Activated CD4-positive, alpha-beta T cell treated with anti-CD3 and anti-CD28 coated beads, Interleukin-2, Interleukin-6, amounts not matched to agents 100 ng/mL and 50 ng/mL, durations not matched to agents 16 hours and 8 hours (primary cell): ENCODE data around the gene RSF1.
A peak's percentile ranks its signal among the peaks of the same experiment; 100 is the strongest.
"Not testable (repeated sequence)": the region's sequence is repeated elsewhere in the genome, so short reads cannot be mapped to it uniquely, and the experiment has no call there.

Experiments used
- DNase-seq: peaks from one replicate; pipeline ENCODE4 v3.0.0-alpha.2; 2020

The RSF1 gene

DNA sequence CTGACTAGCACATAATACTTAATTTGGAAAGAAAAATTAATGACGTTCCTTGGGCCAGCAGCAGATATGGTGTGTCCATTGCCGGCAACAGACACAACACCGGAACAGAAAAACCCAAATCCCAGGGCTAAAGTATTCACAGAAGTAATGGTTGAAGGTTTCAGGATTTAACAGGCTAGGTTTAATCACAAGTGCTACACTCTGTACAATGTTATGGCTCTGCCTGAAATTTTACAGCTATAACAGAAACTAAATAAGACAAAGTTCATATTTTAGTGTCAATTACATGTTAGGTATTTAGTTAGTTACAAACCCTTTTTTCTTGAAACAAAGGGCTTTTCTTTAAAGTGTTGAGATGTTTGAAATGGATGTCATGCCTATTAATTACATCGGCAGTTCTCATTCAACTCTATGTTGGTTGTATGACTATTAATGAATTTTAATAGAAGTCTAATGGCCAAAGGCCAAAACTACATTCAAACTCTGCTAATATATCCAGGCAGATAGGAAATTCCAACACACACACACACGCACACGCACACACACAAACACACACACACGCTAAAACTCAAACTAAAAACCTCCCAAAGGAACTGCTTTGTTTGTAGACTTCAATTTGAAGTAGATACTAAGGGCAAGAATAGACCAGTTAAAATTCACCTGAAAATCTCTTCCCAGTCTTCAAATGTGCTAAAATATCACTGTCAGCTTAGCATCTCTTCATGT lies 155.1 kb downstream of the RSF1 start:
- no peak for DNase-seq

DNA sequence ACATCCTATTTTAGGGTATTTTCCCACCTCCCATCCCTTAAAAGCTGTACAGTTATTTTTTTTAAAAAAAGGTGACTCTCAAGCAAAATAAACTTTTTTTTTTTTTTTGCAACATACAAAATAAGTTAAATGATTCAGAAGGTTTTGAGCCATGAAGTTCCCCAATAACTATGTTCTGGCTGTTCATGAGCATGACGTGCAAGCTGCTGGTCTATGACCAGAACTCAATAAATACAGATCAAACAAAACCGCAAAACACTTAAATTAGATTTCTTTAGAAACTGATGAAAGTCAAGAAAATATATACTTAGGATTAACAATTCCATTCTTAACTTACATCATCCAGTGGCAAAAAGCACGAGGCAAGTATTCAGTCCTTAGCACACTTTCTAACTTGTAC lies 158.9 kb downstream of the RSF1 start:
- no peak for DNase-seq

DNA sequence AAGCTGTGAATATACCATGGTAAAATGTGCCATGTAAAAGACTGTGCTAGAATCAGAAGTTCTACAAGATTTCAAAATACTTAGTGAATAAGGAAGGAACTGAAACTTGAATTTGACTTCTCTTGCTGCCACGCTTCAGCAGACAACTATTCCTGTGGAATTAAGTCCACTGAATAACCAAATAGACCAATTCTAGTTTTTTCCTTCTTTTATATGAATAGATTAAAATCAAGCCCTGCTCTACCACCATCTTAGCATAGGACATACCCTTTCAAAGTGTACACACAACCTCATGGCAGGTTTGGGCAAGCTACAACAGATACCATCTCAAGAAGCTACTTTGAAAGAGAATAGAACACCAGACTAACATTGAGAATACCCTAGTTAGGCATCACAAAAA lies 159.6 kb downstream of the RSF1 start:
- DNase-seq, result no peak

DNA sequence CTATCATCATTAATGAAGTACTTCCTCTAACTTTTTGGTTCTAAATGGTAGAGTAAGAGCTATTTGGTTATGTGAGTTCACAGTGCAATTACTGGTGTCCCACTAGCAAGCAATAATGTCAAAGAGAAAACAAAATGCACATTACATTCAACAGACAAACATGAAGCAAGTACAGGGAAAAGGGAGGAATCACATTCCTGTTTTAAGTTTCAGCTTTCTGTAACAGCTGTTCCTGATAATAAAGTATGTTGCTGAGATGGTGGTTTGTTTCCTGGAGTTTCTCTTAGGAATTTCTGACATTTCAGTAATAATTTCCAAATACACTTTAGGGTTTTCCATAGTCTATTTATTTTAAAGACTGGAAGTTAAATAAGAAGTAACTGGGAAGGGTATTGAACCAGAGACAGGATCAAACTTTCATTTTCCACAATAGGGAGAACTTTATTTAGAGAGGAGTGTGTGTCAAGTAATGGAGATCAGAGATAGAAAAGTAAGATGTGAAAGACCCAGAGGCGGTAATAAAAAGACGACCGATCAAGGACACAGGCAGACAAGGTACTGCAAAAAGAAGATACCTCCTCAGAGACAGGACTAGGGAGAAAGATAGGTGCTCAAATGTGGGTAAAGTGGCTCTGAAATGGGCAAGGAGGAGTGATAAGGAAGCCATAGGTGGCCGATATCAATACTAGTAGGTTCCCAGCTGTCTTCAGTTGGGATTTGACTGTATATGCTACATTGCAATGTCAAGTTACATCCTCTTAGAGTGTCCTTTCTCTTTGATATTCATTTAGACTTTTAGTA lies 162.1 kb downstream of the RSF1 start:
- DNase-seq, result no peak

DNA sequence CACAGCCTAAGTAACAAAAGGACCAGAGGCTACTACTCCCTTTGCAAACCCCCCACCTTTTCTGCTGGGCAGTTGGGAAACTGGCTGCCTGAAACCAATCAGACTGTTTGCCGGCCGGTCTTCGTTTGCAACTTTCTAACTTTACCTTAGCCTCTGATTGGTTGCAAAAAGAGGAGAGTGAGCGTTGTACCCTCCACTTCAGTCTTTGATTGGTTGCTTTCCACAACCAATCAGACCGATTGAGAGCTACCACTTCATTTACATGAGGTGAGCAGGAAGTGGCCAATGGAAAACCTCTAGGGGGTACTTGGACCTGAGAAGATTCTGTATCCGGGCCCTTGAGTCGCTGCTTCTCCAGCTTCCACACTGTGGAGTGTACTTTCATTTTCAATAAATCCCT lies 164.2 kb downstream of the RSF1 start:
- DNase-seq, result no peak

DNA sequence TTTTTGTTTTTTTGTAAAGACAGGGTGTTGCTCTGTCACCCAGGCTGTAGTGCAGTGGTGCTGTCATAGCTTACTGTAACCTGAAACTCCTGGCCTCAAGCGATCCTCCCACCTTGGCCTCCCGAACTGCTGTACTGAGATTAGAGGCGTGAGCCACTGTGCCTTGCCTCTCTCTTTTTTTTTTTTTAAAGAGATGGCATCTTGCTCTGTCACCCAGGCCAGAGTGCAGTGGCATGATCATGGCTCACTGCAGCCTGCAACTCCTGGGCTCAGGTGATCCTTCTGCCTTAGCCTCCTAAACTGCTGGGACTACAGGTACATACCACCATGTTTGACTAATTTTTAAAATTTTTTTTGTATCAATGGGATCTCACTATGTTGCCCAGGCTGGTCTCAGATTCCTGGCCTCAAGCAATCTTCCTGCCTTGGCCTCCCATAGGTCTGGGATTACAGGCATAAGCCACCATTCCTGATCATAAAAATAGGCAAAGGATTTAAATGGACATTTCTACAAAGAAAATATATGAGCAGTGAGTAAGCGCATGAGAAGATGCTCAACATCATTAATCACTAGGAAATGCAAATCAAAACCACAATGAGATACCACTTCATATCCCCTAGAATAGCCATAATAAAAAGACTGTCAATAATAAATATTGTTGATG lies 165.6 kb downstream of the RSF1 start:
- DNase-seq, result no peak

DNA sequence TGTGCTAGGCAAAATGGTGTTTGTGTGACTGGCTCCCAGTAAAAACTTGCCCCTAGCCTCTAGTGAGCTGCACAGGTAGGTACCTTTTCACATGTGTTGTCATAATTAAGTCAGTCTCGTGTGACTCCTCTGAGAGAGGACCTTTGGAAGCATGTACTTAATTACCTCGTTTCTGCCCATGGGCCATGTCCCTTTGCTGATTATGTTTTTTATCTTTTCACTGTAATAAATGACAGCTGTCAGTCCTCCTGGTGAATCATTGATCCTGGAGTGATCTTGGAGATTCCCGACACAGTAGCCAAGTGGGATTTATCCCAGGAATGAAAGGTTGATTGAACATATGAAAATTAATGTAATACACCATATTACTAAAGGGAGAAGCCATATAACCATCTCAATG lies 170.4 kb downstream of the RSF1 start:
- no peak for DNase-seq

DNA sequence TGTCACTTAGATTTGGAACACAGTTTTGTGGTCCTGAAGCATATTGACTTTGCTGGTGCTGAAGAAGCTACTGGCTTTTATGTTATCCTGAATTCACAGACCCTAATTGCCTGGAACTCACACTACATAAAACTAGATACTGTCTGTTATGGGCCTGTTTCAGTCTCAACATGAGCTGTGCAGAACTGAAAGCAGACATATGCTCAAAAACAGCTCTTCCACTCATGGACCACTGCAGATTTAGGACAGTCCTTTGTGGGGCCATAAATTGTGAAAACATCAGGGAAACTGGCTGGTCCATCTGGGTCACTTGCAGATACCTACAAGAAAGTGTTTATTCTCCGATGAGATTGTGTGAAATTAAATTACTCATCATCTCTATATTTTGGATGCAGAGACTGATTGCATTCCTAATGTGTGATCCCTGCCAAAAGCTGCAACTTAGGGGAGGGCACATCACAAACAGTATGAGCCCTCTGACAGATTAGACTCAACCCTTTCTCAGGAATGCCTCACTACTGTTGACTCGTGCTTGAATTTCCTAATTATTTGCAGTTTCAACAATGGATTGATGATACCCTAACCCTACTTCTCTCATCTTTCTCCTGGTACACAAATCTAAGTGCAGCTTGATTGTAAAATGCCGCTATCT lies 172.7 kb downstream of the RSF1 start:
- DNase-seq, result no peak

DNA sequence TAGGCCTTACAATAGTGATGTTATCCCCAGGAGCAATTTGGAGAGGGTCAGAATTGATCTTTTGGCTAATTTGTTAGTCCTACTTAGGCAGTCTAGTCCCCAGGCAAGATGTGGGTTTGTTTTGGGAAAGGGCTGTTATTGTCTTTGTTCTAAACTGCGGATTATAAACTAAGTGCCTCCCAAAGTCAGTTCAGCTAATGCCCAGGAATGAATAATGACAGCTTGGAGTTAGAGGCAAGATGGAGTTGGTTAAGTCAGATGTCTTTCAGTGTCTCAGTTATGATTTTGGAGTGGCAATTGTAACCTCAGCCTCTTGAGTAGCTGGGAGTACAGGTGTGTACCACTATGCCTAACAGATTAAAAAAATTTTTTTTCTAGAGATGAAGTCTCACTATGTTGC lies 175.6 kb downstream of the RSF1 start:
- DNase-seq, result no peak

DNA sequence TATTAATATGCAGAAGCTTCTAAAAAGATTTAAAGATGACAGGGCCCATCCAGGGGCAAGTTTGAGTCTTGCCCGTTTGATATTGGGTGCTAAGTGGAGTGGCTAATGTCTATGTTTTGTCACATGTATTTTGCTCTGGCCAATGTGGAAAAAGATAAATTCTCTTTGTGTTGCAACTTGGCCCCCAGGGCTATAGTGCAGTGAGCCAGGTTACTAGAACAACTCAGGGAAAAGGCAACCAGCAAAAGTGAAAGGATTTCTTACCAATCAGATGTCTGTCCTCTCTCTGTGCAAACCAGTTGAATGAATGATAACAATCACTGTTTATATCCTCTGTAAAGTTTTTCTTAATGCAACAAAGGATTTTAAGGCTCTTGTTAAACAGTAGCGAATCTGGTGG lies 178.3 kb downstream of the RSF1 start:
- no peak for DNase-seq

DNA sequence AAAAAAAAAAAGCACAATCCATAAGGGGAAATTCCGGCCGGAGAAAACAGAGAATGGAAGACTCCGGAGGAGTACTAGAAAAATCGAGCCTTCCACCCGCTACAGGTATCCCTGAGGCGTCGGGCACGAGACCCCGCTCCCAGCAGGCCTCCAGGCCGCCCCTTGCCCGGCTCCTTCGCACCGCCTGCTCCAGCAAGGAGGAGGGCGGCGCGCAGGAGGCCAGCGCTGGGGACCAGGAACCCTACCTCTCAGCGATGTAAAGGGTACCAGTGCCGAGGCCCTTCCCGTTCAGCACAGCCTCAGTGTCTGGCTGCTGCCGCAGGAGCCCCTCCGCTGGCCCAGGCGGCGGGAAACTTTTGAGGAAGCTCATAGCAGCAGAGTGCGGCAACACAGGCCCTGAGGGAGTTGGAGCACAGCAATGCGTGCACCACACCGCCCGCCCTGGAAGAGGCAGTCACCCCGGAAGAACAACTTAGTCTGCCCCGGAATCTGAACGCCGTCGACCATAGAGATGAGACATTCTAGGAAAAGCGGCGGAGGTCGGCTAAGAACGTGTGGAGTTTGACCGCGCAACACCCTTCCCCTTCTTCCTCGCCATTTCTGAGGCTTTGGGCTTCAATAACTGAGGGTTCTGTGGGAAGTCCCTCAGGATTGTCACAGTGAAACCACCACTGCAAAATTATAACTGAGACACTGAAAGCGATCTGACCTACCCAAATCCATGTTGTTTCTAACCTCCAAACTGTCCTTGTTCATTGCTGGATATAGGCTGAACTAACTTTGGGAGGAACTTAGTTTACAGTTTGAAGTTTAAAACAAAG lies 183.0 kb downstream of the RSF1 start, which contains the start of gene CLNS1A:
CLNS1A (minus strand) TSS at position 450 of the 821 bp plus-strand sequence; CDS start at position 370, 80 bp downstream.
- peak; percentile 92 for DNase-seq

DNA sequence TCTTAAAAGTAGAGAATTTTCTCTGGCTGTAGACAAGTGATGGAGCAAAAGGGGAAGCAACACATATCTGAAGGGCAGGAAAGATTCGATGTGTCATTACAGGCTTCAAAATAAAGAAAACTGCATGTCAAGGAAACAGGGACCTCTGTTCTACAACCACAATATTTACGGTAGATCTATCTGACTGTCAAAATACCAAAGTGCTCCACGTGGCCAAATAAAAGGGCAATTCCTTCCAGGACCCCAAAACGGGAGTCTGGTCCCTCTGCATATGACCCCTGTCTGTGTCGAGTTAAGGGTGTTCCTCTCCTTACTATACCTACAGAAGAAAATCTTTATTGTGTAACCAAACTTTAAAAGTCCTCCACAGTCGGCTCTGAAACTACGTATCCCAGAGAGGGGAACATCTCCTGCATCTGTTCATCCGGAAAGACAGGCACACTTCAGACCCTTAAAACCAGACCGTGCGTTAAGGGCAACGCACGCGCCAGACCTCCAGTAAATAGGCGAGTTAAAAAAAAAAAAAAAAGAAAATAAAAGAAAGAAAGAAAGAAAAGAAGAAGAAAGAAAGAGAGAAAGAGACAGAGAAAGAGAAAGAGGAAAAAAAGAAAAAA lies 183.7 kb downstream of the RSF1 start:
- DNase-seq, result peak; percentile 24

DNA sequence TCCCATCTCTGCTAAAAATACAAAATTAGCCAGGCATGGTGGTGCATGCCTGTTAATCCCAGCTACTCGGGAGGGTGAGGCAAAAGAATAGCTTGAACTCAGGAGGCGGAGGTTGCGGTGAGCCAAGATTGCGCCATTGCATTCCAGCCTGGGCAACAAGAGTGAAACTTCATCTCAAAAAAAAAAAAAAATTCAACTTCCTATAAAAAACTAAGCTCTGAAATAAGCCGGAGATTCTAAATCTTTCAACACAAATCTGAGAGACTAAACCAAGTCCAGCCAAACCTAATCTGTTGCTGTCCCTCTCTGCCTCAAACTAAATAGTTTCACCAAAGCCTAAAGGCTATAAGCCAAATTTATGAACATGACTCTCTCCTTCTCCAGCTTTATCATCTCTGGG lies 186.6 kb downstream of the RSF1 start:
- not testable (repeated sequence) for DNase-seq

DNA sequence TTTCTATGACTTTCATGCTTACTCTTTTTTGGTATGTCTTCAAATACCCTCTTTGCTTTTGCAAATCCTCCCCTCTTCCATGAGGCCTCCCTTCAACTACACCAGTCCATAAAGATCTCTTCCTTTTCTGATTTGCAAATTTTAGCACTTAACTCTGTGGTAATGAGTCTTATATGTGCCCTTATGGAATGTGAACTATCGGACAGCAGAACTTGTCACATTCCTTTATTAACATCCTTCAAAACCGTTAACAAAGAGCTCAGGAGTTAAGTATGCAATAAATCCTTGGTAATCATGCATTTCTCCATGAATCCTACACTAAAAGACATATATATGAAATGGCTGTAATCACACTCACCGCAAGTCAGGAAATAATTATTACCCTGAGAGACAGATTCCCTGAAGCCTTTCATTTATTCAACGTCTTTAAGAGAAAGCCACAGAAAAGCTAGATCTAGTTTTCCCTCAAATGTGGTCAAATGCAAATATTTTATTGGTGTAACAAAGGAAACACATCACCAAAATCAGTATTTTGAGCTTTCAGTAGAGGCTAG lies 190.3 kb downstream of the RSF1 start:
- no peak for DNase-seq

DNA sequence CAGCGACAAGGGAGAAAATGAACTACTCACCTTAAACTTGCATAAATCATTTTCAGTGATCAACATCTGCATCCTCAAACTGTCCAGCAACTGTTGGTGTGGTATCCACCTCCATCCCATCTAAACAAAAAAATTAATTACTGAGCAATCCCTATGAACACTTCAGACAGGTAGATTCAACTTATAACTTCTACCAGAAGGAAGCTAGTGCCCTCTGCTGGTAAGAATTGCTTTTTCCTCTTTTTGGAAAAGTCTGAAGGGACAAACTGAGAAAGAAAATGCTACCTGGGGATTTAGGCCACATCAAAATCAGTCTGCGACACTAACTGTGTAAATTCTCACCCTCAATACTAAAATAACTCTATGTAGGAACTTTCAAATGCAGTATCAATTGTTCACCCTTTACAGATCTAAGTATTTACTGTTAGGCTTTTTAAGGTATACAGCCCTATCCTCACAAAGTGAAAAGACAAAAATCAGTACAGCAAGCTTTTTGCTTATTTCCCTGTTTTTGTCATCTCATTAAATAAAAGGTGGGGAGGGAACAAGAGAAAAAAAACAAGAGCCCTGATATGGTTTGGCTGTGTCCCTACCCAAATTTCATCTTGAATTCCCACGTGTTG lies 200.8 kb downstream of the RSF1 start:
- DNase-seq, result peak; percentile 63

DNA sequence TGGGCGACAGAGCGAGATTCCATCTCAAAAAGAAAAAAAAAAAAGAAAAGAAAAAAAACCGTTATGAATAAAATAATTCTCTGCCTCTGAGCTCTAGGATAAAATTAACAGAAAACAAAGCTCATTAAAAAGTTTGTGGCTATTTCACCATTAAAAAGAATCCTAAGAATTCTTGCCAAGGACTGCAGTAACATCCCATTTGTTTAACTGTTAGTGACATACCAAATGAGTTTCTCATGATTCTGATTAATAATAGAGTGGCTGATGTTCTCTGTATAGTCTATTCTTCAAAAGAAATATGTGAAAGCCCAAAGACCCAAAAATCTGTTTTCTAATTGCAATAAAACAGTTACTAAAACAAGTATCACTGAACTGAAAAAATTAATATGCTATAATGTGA lies 202.6 kb downstream of the RSF1 start:
- DNase-seq, result no peak

DNA sequence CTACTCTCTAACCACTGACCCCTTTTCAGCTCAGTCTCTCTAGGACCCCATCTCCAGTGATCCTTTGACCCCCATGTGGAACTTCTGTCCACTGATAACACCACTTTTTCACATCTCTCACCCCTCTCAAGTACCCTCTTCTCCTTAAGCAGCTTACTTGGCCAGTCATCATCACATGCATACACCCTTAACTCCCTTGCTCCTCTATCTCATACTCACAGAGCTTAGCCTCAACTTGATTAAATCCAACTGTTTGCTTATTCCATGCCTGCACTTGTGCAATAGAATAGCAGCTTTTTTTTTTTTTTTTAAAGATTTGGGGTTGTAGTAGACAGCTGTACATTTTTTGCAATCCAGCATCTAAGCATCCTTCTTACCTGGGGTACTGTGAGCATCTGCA lies 208.6 kb downstream of the RSF1 start:
- no peak for DNase-seq
